Smooth muscle cell (in vitro differentiated cells): ENCODE data around the gene SHBG. TPM values are rescaled to one million over a fixed set of nuclear protein-coding genes. Genes with fewer than 3 reads are reported as not detected.

ENCODE experiments used
- DNase-seq: peaks from one replicate; lab custom pipeline; 2025; ENCODE audit not compliant: unreplicated experiment; lab: John Stamatoyannopoulos, UW
- H2AFZ ChIP-seq: fragments of 200-600 bp; sonication (generic); 2 replicates; pipeline ENCODE4 v1.6.0; 2016; ENCODE audit warnings: antibody characterized with exemption, low read depth, mild to moderate bottlenecking
- H3F3A ChIP-seq: fragments of 200-600 bp; sonication (generic); 2 replicates; pipeline ENCODE4 v1.6.0; 2017; ENCODE audit warnings: antibody characterized with exemption, low read depth
- H3K27ac ChIP-seq: fragments of 200-600 bp; sonication (generic); 2 replicates; pipeline ENCODE4 v1.5.1; 2016; ENCODE audit warnings: low read depth, mild to moderate bottlenecking
- H3K27me3 ChIP-seq: fragments of 200-600 bp; sonication (generic); 2 replicates; pipeline ENCODE4 v1.6.1; 2016; ENCODE audit warnings: low read depth, mild to moderate bottlenecking
- H3K36me3 ChIP-seq: fragments of 200-600 bp; sonication (generic); 2 replicates; pipeline ENCODE4 v1.5.1; 2016; ENCODE audit warnings: low read depth
- H3K4me1 ChIP-seq: fragments of 200-600 bp; sonication (generic); 2 replicates; pipeline ENCODE4 v1.5.1; 2016; ENCODE audit warnings: low read depth
- H3K4me2 ChIP-seq: fragments of 200-600 bp; sonication (generic); 2 replicates; pipeline ENCODE4 v1.6.0; 2016; ENCODE audit warnings: mild to moderate bottlenecking
- H3K4me3 ChIP-seq: fragments of 200-600 bp; sonication (generic); 2 replicates; pipeline ENCODE4 v1.5.1; 2016; ENCODE audit warnings: mild to moderate bottlenecking
- H3K79me2 ChIP-seq: fragments of 200-600 bp; sonication (generic); 2 replicates; pipeline ENCODE4 v1.6.0; 2016; ENCODE audit warnings: low read depth, mild to moderate bottlenecking
- H3K9ac ChIP-seq: fragments of 200-600 bp; sonication (generic); 2 replicates; pipeline ENCODE4 v1.6.0; 2016; ENCODE audit warnings: low read depth
- H3K9me3 ChIP-seq: fragments of 200-600 bp; sonication (generic); replicated peaks from 2 replicates; pipeline ENCODE4 v1.5.1; 2016; ENCODE audit warnings: low read depth
- H4K20me1 ChIP-seq: fragments of 200-600 bp; sonication (generic); 2 replicates; pipeline ENCODE4 v1.6.0; 2016; ENCODE audit warnings: low read depth
- CTCF ChIP-seq: fragments of 200-600 bp; sonication (generic); IDR thresholded peaks from 2 replicates; pipeline ENCODE4 v1.5.1; 2017; ENCODE audit warnings: borderline replicate concordance, mild to moderate bottlenecking, antibody characterized with exemption; ENCODE audit not compliant: insufficient read depth, poor library complexity, severe bottlenecking
- WGBS: methylation state at CpG from one replicate; pipeline ENCODE4 v1.1.7; 2016; ENCODE audit warnings: low lambda C conversion rate; 5-methylcytosine and 5-hydroxymethylcytosine counted together
- polyA plus RNA-seq: library from polyadenylated mRNA; unstranded; fragments of >200 nt; fragmentation: Nextera tagmentation; extraction: Ambion mirVana; gene quantifications from 2 replicates; pipeline ENCODE4 v1.2.1, GENCODE V29; 2016
- total RNA-seq: library from RNA; depleted of rRNA; stranded (reverse); fragments of >200 nt; gene quantifications from 2 replicates; pipeline ENCODE4 v1.2.3, GENCODE V29; 2014

The SHBG gene
- total and polyA plus RNA-seq, 2 experiments from 2014 or later = 0.88 TPM; not detected in 1

GRCh38 chr17:7631398-7632380 lies 1.8 kb downstream of the SHBG start:
- WGBS = 65% methylated on average over 11 of the region's 11 CpGs
- Histone ChIP-seq H3K27me3 (no peaks in the 10 kb centered on the region), H2AFZ (no peak overlapping the region), H4K20me1 (no peaks in the 10 kb centered on the region), H3K9ac (no peak overlapping the region), H3F3A (no peaks in the 10 kb centered on the region), H3K27ac (no peak overlapping the region), H3K36me3 (no peaks in the 10 kb centered on the region), H3K4me1 (no peaks in the 10 kb centered on the region), H3K4me3 (no peak overlapping the region), H3K4me2 (no peak overlapping the region), H3K9me3 (no peaks in the 10 kb centered on the region), H3K79me2 (peaks cover 5% of the 10 kb centered on the region)
- no peak for DNase-seq
- no peak for TF ChIP-seq CTCF

- Histone ChIP-seq H3K79me2 (no peaks in the 10 kb centered on the region), H3K4me3 (no peak overlapping the region), H3K9me3 (no peaks in the 10 kb centered on the region), H3K27me3 (no peaks in the 10 kb centered on the region), H4K20me1 (no peaks in the 10 kb centered on the region), H3F3A (no peaks in the 10 kb centered on the region), H3K9ac (no peak overlapping the region), H3K4me2 (no peak overlapping the region), H2AFZ (peak overlapping the region; percentile 38), H3K4me1 (no peaks in the 10 kb centered on the region), H3K27ac (no peak overlapping the region), H3K36me3 (no peaks in the 10 kb centered on the region)
- TF ChIP-seq CTCF = peak; percentile 43
- 36% methylated on average over 6 of the region's 6 CpGs for WGBS
- DNase-seq = no peak
These were observed 2.6 kb downstream of the SHBG start for GRCh38 chr17:7632492-7632894.

- no peak overlapping the region for H3K4me3 ChIP-seq
- no peaks in the 10 kb centered on the region for H3K79me2 ChIP-seq
- no peaks in the 10 kb centered on the region for H3K9me3 ChIP-seq
- no peaks in the 10 kb centered on the region for H3K27me3 ChIP-seq
- WGBS = 77% methylated on average over 2 of the region's 2 CpGs
- H3K36me3 ChIP-seq = no peaks in the 10 kb centered on the region
- no peaks in the 10 kb centered on the region for H3K4me1 ChIP-seq
- no peak for TF ChIP-seq CTCF
- no peak overlapping the region for H2AFZ ChIP-seq
- H3K27ac ChIP-seq = no peak overlapping the region
- H3F3A ChIP-seq = no peaks in the 10 kb centered on the region
- no peaks in the 10 kb centered on the region for H4K20me1 ChIP-seq
- H3K9ac ChIP-seq = no peak overlapping the region
- H3K4me2 ChIP-seq = no peak overlapping the region
- DNase-seq = no peak
These were observed 3.2 kb downstream of the SHBG start for GRCh38 chr17:7633093-7633492.

GRCh38 chr17:7634384-7634783 lies 4.4 kb downstream of the SHBG start:
- Histone ChIP-seq H3K4me1 (no peaks in the 10 kb centered on the region), H3K36me3 (no peaks in the 10 kb centered on the region), H3K79me2 (no peaks in the 10 kb centered on the region), H3K4me3 (no peak overlapping the region), H3K27me3 (no peaks in the 10 kb centered on the region), H3K27ac (no peak overlapping the region), H3K4me2 (peak overlapping the region; percentile 52), H2AFZ (peak overlapping the region; percentile 54), H3F3A (no peaks in the 10 kb centered on the region), H4K20me1 (no peaks in the 10 kb centered on the region), H3K9ac (no peak overlapping the region), H3K9me3 (no peaks in the 10 kb centered on the region)
- WGBS = 49% methylated on average over 5 of the region's 5 CpGs
- peak; percentile 29 for DNase-seq
- TF ChIP-seq CTCF = peak; percentile 50
